PC-9 (cell line): ENCODE measurements around the gene MAP2K2.

Source experiments
- CTCF ChIP-seq: fragments of 200-600 bp; sonication (generic); conservative IDR thresholded peaks from 2 replicates; pipeline ENCODE4 v1.6.1; 2017; ENCODE audit warnings: mixed run types, antibody characterized with exemption, mild to moderate bottlenecking, moderate library complexity
- EZH2 ChIP-seq: fragments of 200-600 bp; sonication (generic); IDR thresholded peaks from 2 replicates; pipeline ENCODE4 v1.8.0; 2017; ENCODE audit warnings: antibody characterized with exemption, low read depth

DNA sequence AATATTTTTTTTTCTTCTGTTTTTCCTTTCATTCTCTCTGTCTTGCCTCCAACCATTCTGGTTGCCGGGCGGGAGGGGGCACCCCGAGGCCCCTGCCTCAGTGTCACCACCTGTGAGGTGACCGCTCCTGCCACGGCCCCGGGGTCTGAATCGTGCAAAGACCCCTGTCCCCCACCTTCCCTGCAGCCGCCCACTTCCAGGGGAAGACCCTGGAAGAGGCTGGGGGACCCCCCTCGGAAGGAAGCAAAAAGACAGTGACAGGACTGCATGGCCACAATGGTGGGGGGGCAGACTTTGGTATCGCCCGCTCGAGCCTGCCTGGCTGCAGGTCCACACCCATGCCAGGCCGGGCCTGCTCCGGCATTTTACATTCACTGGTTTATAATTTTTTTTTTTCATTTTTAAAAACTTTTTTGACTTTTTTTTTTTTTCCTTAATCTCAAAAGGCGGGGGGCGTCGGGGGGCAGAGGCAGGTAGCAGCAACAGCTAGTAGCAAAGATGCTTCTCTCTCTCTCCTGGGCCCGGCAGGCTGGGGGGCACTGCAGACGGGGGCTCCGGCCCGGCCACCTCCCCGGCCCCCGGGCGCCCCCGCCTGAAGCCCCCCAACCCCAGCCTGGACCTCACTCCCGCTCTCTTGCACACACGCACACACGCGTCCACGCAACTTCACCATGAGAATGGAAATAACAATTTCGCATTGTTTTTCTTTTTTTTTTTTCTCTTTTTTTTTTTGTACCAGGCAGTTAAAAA lies 79.8 kb downstream of the MAP2K2 start:
- TF ChIP-seq CTCF, result no peak
- no peak for TF ChIP-seq EZH2
